Measurements from ENCODE around the gene PCDHGB3.
"Not testable (repeated sequence)": the region's sequence is repeated elsewhere in the genome, so short reads cannot be mapped to it uniquely, and the experiment has no call there.

PCDHGB3 gene

GRCh38 chr5:141371572-141372475 lies 1.8 kb downstream of the PCDHGB3 start:
- Mint-ChIP-seq H3K4me1 (peaks cover 2% of the 10 kb centered on the region), H3K36me3 (ENCODE audit: low read depth) (peaks cover 30% of the 10 kb centered on the region), H3K9me3 (peaks cover 45% of the 10 kb centered on the region), H3K27me3 (peaks cover 70% of the 10 kb centered on the region), H3K27ac (no peak overlapping the region), H3K4me3 (no peak overlapping the region)
- DNase-seq (no peak), ATAC-seq (no peak)

- H3K27ac Mint-ChIP-seq: no peak within 1 kb of the TSS
- peaks cover 48% of the 10 kb centered on the region for H3K9me3 Mint-ChIP-seq
- H3K4me3 Mint-ChIP-seq: no peak within 1 kb of the TSS
- peaks cover 65% of the 10 kb centered on the region for H3K27me3 Mint-ChIP-seq
- H3K36me3 Mint-ChIP-seq (ENCODE audit: low read depth): peaks cover 33% of the 10 kb centered on the region
- DNase-seq (no peak), ATAC-seq (no peak)
- H3K4me1 Mint-ChIP-seq: peaks cover 2% of the 10 kb centered on the region
These were observed 3.8 kb downstream of the PCDHGB3 start, which contains the start of gene PCDHGA6 for GRCh38 chr5:141373673-141374317. Gene PCDHGA6 (plus strand): TSS chr5:141373891. CDS start chr5:141374084, 193 bp downstream.

GRCh38 chr5:141374627-141375026 lies 4.6 kb downstream of the PCDHGB3 start:
- Mint-ChIP-seq H3K9me3 (peaks cover 53% of the 10 kb centered on the region), H3K4me3 (no peak overlapping the region), H3K27ac (no peak overlapping the region), H3K27me3 (peaks cover 66% of the 10 kb centered on the region), H3K36me3 (ENCODE audit: low read depth) (peaks cover 33% of the 10 kb centered on the region), H3K4me1 (peaks cover 2% of the 10 kb centered on the region)
- ATAC-seq (no peak), DNase-seq (no peak)

- H3K4me1 Mint-ChIP-seq, ATAC-seq, H3K4me3 Mint-ChIP-seq, H3K27ac Mint-ChIP-seq, DNase-seq: not testable (repeated sequence)
- Mint-ChIP-seq H3K9me3 (peaks cover 52% of the 10 kb centered on the region), H3K27me3 (peaks cover 63% of the 10 kb centered on the region), H3K36me3 (ENCODE audit: low read depth) (peaks cover 33% of the 10 kb centered on the region)
These were observed 5.6 kb downstream of the PCDHGB3 start for GRCh38 chr5:141375444-141376155.

- Mint-ChIP-seq H3K9me3 (peaks cover 54% of the 10 kb centered on the region), H3K27me3 (peaks cover 69% of the 10 kb centered on the region), H3K36me3 (ENCODE audit: low read depth) (peaks cover 18% of the 10 kb centered on the region), H3K4me3 (peak within 1 kb of the TSS; percentile 55), H3K4me1 (no peaks in the 10 kb centered on the region), H3K27ac (no peak within 1 kb of the TSS)
- DNase-seq (no peak), ATAC-seq (no peak)
These were observed 12.6 kb downstream of the PCDHGB3 start, which contains the start of gene PCDHGA7 for GRCh38 chr5:141382469-141383294. Gene PCDHGA7 (plus strand): TSS chr5:141382742. CDS start chr5:141382900, 158 bp downstream.

- peaks cover 72% of the 10 kb centered on the region for H3K27me3 Mint-ChIP-seq
- no peak overlapping the region for H3K4me3 Mint-ChIP-seq
- peaks cover 20% of the 10 kb centered on the region for H3K36me3 Mint-ChIP-seq (ENCODE audit: low read depth)
- no peak for DNase-seq
- H3K9me3 Mint-ChIP-seq: peaks cover 55% of the 10 kb centered on the region
- no peaks in the 10 kb centered on the region for H3K4me1 Mint-ChIP-seq
- ATAC-seq: no peak
- no peak overlapping the region for H3K27ac Mint-ChIP-seq
These were observed 13.3 kb downstream of the PCDHGB3 start for GRCh38 chr5:141383345-141383744.

- peaks cover 73% of the 10 kb centered on the region for H3K27me3 Mint-ChIP-seq
- ATAC-seq: no peak
- H3K4me3 Mint-ChIP-seq: no peak overlapping the region
These were observed 14.6 kb downstream of the PCDHGB3 start for GRCh38 chr5:141384471-141385267.

GRCh38 chr5:141387557-141388311 lies 17.7 kb downstream of the PCDHGB3 start, which contains the start of gene PCDHGB4:
Gene PCDHGB4 (plus strand): TSS chr5:141387698. CDS start chr5:141387885, 187 bp downstream.
- peaks cover 23% of the 10 kb centered on the region for H3K36me3 Mint-ChIP-seq (ENCODE audit: low read depth)
- not testable (repeated sequence) for H3K27ac Mint-ChIP-seq, H3K4me1 Mint-ChIP-seq, DNase-seq, H3K4me3 Mint-ChIP-seq, ATAC-seq
- H3K9me3 Mint-ChIP-seq: peaks cover 54% of the 10 kb centered on the region
- H3K27me3 Mint-ChIP-seq: peaks cover 71% of the 10 kb centered on the region

More at GRCh38 chr5:141384471-141385267, 14.6 kb downstream of the PCDHGB3 start:
- DNase-seq: no peak
- Mint-ChIP-seq H3K9me3 (peaks cover 52% of the 10 kb centered on the region), H3K27ac (no peak overlapping the region), H3K4me1 (no peaks in the 10 kb centered on the region), H3K36me3 (ENCODE audit: low read depth) (peaks cover 24% of the 10 kb centered on the region)

GRCh38 chr5:141388661-141389060 lies 18.6 kb downstream of the PCDHGB3 start:
- H3K36me3 Mint-ChIP-seq (ENCODE audit: low read depth): peaks cover 24% of the 10 kb centered on the region
- no peak overlapping the region for H3K27ac Mint-ChIP-seq
- no peak for ATAC-seq
- H3K4me3 Mint-ChIP-seq: no peak overlapping the region
- peaks cover 71% of the 10 kb centered on the region for H3K27me3 Mint-ChIP-seq
- H3K4me1 Mint-ChIP-seq: no peaks in the 10 kb centered on the region
- peaks cover 53% of the 10 kb centered on the region for H3K9me3 Mint-ChIP-seq
- DNase-seq: no peak

GRCh38 chr5:141389153-141390042 lies 19.4 kb downstream of the PCDHGB3 start:
- Mint-ChIP-seq H3K27me3 (peaks cover 72% of the 10 kb centered on the region), H3K4me3 (no peak overlapping the region), H3K27ac (no peak overlapping the region), H3K36me3 (ENCODE audit: low read depth) (peaks cover 23% of the 10 kb centered on the region), H3K9me3 (peaks cover 52% of the 10 kb centered on the region), H3K4me1 (no peaks in the 10 kb centered on the region)
- ATAC-seq (no peak), DNase-seq (no peak)

- ATAC-seq (no peak), DNase-seq (no peak)
- Mint-ChIP-seq H3K9me3 (peaks cover 41% of the 10 kb centered on the region), H3K27me3 (peaks cover 69% of the 10 kb centered on the region), H3K4me1 (no peaks in the 10 kb centered on the region), H3K36me3 (ENCODE audit: low read depth) (peaks cover 22% of the 10 kb centered on the region), H3K27ac (no peak within 1 kb of the TSS), H3K4me3 (no peak within 1 kb of the TSS)
These were observed 22.6 kb downstream of the PCDHGB3 start, which contains the start of gene PCDHGA8 for GRCh38 chr5:141392429-141393198. Gene PCDHGA8 (plus strand): TSS chr5:141392633. CDS start chr5:141392814, 181 bp downstream.

Measured in activated naive CD8-positive, alpha-beta T cell treated with anti-CD3 and anti-CD28 coated beads, Interleukin-2, amount 50 U/mL, for 24 hours (primary cell).